ENCODE results near the gene GPR139. TPM values are rescaled to one million over a fixed set of nuclear protein-coding genes. Genes with fewer than 3 reads are reported as not detected.

GPR139 gene
- total RNA-seq, 1 donor: not detected

GRCh38 chr16:20079106-20079505, 5.4 kb upstream of the GPR139 start:
- H3K4me3 ChIP-seq (ENCODE audit: low read depth, low read length): no peak overlapping the region
- no peak for DNase-seq (ENCODE audit: low read depth)
- TF ChIP-seq, protein P1, sequence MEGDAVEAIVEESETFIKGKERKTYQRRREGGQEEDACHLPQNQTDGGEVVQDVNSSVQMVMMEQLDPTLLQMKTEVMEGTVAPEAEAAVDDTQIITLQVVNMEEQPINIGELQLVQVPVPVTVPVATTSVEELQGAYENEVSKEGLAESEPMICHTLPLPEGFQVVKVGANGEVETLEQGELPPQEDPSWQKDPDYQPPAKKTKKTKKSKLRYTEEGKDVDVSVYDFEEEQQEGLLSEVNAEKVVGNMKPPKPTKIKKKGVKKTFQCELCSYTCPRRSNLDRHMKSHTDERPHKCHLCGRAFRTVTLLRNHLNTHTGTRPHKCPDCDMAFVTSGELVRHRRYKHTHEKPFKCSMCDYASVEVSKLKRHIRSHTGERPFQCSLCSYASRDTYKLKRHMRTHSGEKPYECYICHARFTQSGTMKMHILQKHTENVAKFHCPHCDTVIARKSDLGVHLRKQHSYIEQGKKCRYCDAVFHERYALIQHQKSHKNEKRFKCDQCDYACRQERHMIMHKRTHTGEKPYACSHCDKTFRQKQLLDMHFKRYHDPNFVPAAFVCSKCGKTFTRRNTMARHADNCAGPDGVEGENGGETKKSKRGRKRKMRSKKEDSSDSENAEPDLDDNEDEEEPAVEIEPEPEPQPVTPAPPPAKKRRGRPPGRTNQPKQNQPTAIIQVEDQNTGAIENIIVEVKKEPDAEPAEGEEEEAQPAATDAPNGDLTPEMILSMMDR (IDR thresholded peaks at IDR 0.05; ENCODE audit: insufficient read depth, low read depth, low read length): no peak

DNA sequence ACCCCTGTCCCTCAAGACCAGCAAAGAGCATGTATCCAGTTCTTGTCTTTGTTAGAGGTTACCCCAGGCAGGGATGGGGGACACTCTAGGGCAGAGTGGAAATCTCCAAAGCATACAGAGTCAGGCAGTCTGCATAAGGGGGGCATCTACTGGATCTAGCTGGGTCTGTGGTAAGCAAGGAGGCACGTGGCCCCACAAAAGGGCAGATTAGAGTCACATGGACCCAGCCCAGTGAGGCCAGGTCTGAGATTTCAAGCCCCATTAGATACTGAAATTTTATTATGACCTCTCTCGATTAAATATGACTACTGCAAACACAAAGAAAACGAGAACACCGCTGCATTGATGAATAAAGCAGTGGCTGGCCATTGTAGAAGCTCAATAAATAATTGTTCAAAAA, 1.6 kb upstream of the GPR139 start:
- TF ChIP-seq, protein P1 (IDR thresholded peaks at IDR 0.05; ENCODE audit: insufficient read depth, low read depth, low read length): no peak
- no peak for DNase-seq (ENCODE audit: low read depth)
- H3K4me3 ChIP-seq (ENCODE audit: low read depth, low read length): no peak overlapping the region

DNA sequence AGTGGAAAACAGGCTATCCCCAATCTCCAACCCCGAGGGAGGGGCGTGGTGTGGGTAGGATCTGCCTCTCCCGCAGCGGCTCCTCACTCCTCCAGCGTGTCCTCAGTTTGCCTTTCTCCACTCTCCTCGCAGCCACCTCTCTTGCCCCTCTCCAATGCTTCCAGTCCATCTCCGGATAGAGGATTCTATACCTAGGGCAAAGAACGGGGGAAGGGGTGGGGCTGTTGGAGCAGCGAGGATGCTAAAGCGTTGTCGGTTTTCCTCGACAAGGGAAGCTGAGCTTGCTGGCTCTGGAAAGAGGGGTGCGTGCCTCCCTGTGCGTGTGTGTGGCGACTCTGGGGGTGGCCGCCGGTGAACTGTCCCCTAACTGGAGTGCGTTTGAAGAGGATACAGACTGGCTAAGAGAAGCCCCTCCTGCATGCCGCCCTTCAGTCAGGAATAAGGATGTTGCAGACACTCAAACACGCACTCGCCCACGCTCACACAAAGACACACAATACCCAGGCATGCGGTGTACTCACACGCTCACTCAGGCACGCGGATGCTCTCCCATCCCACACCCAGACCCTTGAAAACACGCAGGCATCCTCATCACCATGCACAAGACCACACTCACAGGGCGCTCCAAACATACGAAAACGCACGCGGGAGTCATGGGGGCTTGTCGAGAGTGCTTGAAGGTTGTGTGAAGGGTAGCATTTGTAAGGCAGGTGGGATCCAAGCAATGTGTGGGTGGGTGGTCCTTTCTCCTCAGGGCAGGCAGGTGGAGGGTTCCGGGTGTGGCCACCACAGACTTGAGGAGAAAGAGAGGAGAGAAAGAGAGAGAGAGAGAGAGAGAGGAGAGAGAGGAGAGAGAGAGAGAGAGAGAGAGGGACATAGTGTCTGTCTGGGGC, 655 bp upstream of the GPR139 start:
- TF ChIP-seq, protein P1 (IDR thresholded peaks at IDR 0.05; ENCODE audit: insufficient read depth, low read depth, low read length): no peak
- no peak overlapping the region for H3K4me3 ChIP-seq (ENCODE audit: low read depth, low read length)
- DNase-seq (ENCODE audit: low read depth): no peak

- TF ChIP-seq, protein P1 (IDR thresholded peaks at IDR 0.05; ENCODE audit: insufficient read depth, low read depth, low read length): no peak
- no peak overlapping the region for H3K4me3 ChIP-seq (ENCODE audit: low read depth, low read length)
- DNase-seq (ENCODE audit: low read depth): no peak
These were observed 852 bp downstream of the GPR139 start for GRCh38 chr16:20072874-20073202.

DNA sequence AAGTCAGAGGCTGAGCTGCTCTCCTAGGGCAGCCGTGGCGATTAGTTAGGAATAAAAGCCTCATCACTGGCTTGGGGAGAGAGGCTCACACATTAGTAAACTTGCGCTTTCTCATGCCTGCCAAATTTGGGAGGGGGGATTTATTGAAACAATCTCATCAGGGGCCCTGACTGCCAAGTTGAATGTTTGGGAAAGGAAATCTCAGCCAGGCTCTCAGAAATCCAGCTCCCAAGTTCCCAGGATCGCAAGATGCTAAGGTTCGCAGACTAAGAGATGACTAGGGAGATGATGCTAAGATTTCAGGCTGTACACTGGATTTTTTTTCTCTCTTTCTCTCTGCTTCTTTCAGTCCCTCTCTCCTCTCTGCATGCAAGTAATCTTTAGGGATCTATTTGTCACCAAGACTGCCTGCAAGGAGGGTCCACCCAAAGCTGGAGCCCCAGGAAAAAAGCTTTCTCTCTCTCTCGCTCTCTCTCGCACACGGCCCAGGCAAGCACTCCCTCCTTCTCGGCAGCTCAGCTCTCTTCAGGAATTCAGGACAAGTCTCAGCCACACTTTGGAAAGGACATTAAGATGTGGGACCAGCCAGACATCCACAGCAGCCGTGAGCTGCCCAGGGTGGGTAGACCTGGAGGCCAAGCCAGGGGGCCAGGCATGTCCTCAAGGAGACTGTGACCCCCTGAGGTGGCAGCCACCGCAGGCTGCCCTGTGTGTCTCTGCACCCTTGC, 1.4 kb downstream of the GPR139 start:
- H3K4me3 ChIP-seq (ENCODE audit: low read depth, low read length): no peak overlapping the region
- TF ChIP-seq, protein P1 (IDR thresholded peaks at IDR 0.05; ENCODE audit: insufficient read depth, low read depth, low read length): no peak
- no peak for DNase-seq (ENCODE audit: low read depth)

DNA sequence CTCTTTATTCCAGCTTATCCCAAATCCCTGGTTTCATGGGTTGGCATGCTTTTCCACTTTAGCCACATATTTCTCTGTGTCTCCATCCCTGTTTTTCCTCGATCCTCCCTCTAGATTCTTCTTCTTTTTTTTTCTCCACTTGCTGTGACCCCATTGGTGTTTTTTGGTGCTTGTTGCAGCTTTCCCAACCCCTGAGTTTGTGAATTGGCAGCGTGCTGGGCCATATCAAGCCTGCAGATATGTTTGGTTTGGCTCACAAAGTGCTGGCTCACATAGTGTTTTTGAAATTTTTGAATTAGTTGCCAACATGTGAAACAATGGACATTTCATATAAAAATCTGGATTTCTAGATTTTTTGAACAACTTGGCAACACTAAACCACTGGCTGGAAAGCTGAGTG, 8.8 kb downstream of the GPR139 start:
- DNase-seq (ENCODE audit: low read depth): no peak

More for the DNA sequence above, 8.8 kb downstream of the GPR139 start:
- TF ChIP-seq, protein P1 (IDR thresholded peaks at IDR 0.05; ENCODE audit: insufficient read depth, low read depth, low read length): no peak
- H3K4me3 ChIP-seq (ENCODE audit: low read depth, low read length): no peak overlapping the region
